ENCODE data around the gene VPS50.

DNA sequence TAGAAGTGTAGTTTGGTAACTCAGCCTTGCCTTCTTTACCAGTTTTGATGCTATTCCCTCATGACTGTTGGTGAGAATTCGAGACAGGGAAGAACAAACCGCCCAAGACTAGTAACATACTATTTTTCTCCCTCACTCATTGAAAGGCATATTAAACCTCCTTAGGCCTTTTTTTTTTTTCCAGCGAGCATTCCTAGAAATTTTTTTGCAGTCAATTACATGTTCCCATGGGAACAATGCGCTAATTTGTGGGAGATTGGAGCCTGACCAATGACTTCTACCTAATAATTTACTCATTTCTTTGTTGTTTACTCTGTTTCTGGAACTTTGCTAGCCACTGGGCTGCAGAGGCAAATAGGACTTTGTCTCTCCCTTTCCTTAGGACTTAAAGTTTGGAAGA, 6.0 kb downstream of the VPS50 start:
- TF ChIP-seq ELF1 (IDR thresholded peaks at IDR 0.05; ENCODE audit: borderline replicate concordance, low read depth): no peak
- no peak for TF ChIP-seq CEBPB (IDR thresholded peaks at IDR 0.05; ENCODE audit: low read depth)
